Ectodermal cell (in vitro differentiated cells): ENCODE measurements around the gene SPATC1L.

Source experiments
- H3K27ac ChIP-seq: 2 replicates; pipeline ENCODE4 v1.7.0; 2013; ENCODE audit warnings: mild to moderate bottlenecking, low read depth, low read length; ENCODE audit not compliant: insufficient read depth, poor library complexity, severe bottlenecking
- H3K27me3 ChIP-seq: 2 replicates; pipeline ENCODE4 v1.7.0; 2013; ENCODE audit warnings: mild to moderate bottlenecking, low read length; ENCODE audit not compliant: insufficient read depth, control insufficient read depth, poor library complexity, severe bottlenecking
- H3K36me3 ChIP-seq: one replicate; pipeline ENCODE4 v1.7.0; 2013; ENCODE audit warnings: low read length; ENCODE audit not compliant: control insufficient read depth, insufficient read depth
- H3K4me1 ChIP-seq: one replicate; pipeline ENCODE4 v1.7.0; 2013; ENCODE audit warnings: low read length; ENCODE audit not compliant: control insufficient read depth, insufficient read depth
- H3K4me3 ChIP-seq: 2 replicates; pipeline ENCODE4 v1.7.0; 2013; ENCODE audit warnings: low read depth, low read length, control low read depth; ENCODE audit not compliant: insufficient read depth
- H3K9me3 ChIP-seq: 2 replicates; pipeline ENCODE4 v1.7.0; 2013; ENCODE audit warnings: mild to moderate bottlenecking, low read length, moderate library complexity; ENCODE audit not compliant: control insufficient read depth
- WGBS, 2 experiments: methylation state at CpG; one replicate each; pipeline ENCODE4 v1.1.7; 2013; ENCODE audit warnings: missing lambda C conversion rate in 2 of 2; 5-methylcytosine and 5-hydroxymethylcytosine counted together

Gene SPATC1L

DNA sequence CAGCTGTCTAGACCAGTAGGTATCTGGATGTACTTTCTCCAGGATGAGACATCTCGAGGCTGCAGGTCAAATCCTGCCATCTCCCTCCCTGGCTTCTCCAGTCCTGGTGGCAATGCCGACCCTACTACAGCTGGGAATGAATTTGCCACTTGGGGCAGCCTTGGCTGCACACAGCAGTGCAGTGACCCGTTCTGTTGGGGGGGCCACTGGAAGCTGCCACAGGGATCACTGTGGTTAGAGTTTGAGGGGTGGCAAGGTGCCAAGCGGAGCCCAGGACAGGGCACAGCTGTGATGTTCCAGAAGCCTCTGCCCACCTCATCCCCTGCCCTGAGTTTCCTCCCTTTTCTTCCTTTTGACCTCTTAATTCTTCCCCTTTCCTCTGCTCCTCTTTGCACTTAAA, 69.3 kb downstream of the SPATC1L start:
- H3K4me3 ChIP-seq, result no peak overlapping the region
- no peak overlapping the region for H3K27ac ChIP-seq
- H3K4me1 ChIP-seq, result no peaks in the 10 kb centered on the region
- H3K36me3 ChIP-seq, result no peaks in the 10 kb centered on the region
- H3K9me3 ChIP-seq, result no peaks in the 10 kb centered on the region
- WGBS, 2 experiments, result 91% methylated on average over 4 of the region's 4 CpGs
- no peaks in the 10 kb centered on the region for H3K27me3 ChIP-seq

DNA sequence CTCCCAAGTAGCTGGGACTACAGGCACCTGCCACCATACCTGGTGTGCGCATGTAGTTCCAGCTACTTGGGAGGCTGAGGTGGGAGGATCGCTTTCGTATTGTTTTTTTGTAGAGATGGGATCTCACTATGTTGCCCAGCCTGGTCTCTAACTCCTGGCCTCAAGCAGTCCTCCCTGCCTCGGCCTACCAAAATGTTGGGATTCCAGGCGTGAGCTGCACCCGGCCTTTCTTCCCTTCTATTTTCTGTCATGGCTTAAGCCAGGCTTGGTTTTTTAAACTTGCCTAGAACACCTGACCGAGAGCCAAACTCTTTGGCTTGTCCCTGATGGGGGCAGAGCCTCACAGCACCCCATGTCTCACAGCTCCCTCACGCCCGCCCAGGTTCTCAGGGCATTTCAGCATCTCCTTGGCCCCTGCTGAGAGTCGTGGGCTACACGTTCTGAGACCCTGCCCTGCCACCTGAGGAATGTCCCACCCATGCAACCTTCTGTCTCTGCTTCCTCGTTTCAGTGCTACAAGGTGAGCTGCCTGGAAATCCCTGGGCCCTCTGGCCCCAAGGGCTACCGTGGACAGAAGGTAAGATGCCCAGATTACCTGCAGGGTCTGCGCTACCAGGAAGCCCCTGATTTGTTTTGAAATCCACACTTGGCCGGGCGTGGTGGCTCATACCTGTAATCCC, 70.6 kb downstream of the SPATC1L start:
- Histone ChIP-seq H3K36me3 (no peaks in the 10 kb centered on the region), H3K27ac (no peak overlapping the region), H3K27me3 (no peaks in the 10 kb centered on the region), H3K4me1 (no peaks in the 10 kb centered on the region), H3K9me3 (no peaks in the 10 kb centered on the region), H3K4me3 (no peak overlapping the region)
- 93 to 94% methylated on average over 16 of the region's 16 CpGs for WGBS, 2 experiments

GRCh38 chr21:46112725-46113215, 71.5 kb downstream of the SPATC1L start:
- H3K4me3 ChIP-seq, result no peak overlapping the region
- H3K27me3 ChIP-seq, result no peaks in the 10 kb centered on the region
- no peak overlapping the region for H3K27ac ChIP-seq
- 94 to 95% methylated on average over 20 of the region's 20 CpGs for WGBS, 2 experiments
- H3K36me3 ChIP-seq, result no peaks in the 10 kb centered on the region
- H3K4me1 ChIP-seq, result no peaks in the 10 kb centered on the region
- no peaks in the 10 kb centered on the region for H3K9me3 ChIP-seq

- Histone ChIP-seq H3K4me3 (no peak overlapping the region), H3K27me3 (no peaks in the 10 kb centered on the region), H3K27ac (no peak overlapping the region), H3K9me3 (no peaks in the 10 kb centered on the region), H3K36me3 (no peaks in the 10 kb centered on the region), H3K4me1 (no peaks in the 10 kb centered on the region)
- WGBS, 2 experiments, result 95 to 96% methylated on average over 69 of the region's 69 CpGs
Observed at GRCh38 chr21:46111857-46112724, 72.2 kb downstream of the SPATC1L start.

DNA sequence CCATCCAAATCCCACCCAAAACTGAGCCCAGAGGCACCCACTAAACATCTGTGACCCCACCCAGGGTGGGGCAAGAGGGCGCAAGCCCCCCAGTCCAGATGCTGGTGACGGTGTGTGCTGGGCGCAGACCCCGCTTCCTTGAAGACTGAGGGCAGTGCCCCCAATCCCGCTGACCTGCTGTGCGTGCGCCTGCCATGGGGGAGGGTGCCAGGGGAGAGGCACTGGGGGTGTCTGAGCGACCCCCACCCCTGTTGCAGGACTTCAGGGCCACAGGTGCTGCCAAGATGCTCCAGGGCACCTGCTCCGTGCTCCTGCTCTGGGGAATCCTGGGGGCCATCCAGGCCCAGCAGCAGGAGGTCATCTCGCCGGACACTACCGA, 73.1 kb downstream of the SPATC1L start:
- Histone ChIP-seq H3K36me3 (no peaks in the 10 kb centered on the region), H3K4me1 (no peaks in the 10 kb centered on the region), H3K9me3 (peaks cover 2% of the 10 kb centered on the region), H3K27me3 (no peaks in the 10 kb centered on the region), H3K27ac (no peak overlapping the region), H3K4me3 (no peak overlapping the region)
- 93 to 94% methylated on average over 11 to 12 of the region's 12 CpGs for WGBS, 2 experiments
